BE2C (cell line): ENCODE measurements around the gene CHMP6. TPM values are rescaled to one million over a fixed set of nuclear protein-coding genes. Genes with fewer than 3 reads are reported as not detected.

ENCODE experiments used
- DNase-seq: peaks from one replicate; pipeline ENCODE4 v3.0.0-alpha.2; 2020
- H3K27me3 ChIP-seq: fragments of 250-450 bp; sonication (Bioruptor Pico); 2 replicates; pipeline ENCODE4 v1.5.1; 2020; ENCODE audit warnings: mild to moderate bottlenecking
- H3K36me3 ChIP-seq: fragments of 250-450 bp; sonication (Bioruptor Pico); 2 replicates; pipeline ENCODE4 v1.5.1; 2020; ENCODE audit warnings: mild to moderate bottlenecking
- H3K4me1 ChIP-seq: fragments of 250-450 bp; sonication (Bioruptor Pico); 2 replicates; pipeline ENCODE4 v1.5.1; 2020
- H3K4me3 ChIP-seq: 2 replicates; pipeline ENCODE4 v1.5.1; 2011; ENCODE audit warnings: low read depth, low read length
- H3K9me3 ChIP-seq: fragments of 250-450 bp; sonication (Bioruptor Pico); 2 replicates; pipeline ENCODE4 v1.5.1; 2020
- CTCF ChIP-seq: IDR thresholded peaks from 2 replicates; pipeline ENCODE4 v1.5.1; 2012; ENCODE audit warnings: mild to moderate bottlenecking, low read depth, low read length
- polyA plus RNA-seq: library from polyadenylated mRNA; unstranded; fragments of >200 nt; gene quantifications from one replicate; pipeline ENCODE4 v1.2.1, GENCODE V29; 2012; ENCODE audit warnings: low read depth, missing spikeins; ENCODE audit not compliant: insufficient read length, insufficient read depth

The CHMP6 gene
- 21.2 TPM for polyA plus RNA-seq

- peaks cover under 1% of the 10 kb centered on the region; the same call in 1 of the 2 replicates for H3K36me3 ChIP-seq
- DNase-seq: peak; percentile 79
- peaks cover 11% of the 10 kb centered on the region for H3K27me3 ChIP-seq
- no peaks in the 10 kb centered on the region for H3K4me1 ChIP-seq
- no peak for TF ChIP-seq CTCF
- H3K4me3 ChIP-seq: peak within 1 kb of the TSS; percentile 72
- no peaks in the 10 kb centered on the region for H3K9me3 ChIP-seq
Measured at GRCh38 chr17:80991645-80992076, at the start of gene CHMP6. TSS of gene CHMP6 (plus strand) at chr17:80991841. CDS start at chr17:80991919, 78 bp downstream.

- TF ChIP-seq CTCF: no peak
- Histone ChIP-seq H3K4me1 (no peaks in the 10 kb centered on the region), H3K9me3 (no peaks in the 10 kb centered on the region; the same call in 1 of the 2 replicates), H3K27me3 (no peaks in the 10 kb centered on the region), H3K4me3 (no peak overlapping the region), H3K36me3 (peaks cover 27% of the 10 kb centered on the region)
- peak; percentile 24 for DNase-seq
Measured at GRCh38 chr17:80942423-80943345, 49.0 kb upstream of the CHMP6 start.

DNA sequence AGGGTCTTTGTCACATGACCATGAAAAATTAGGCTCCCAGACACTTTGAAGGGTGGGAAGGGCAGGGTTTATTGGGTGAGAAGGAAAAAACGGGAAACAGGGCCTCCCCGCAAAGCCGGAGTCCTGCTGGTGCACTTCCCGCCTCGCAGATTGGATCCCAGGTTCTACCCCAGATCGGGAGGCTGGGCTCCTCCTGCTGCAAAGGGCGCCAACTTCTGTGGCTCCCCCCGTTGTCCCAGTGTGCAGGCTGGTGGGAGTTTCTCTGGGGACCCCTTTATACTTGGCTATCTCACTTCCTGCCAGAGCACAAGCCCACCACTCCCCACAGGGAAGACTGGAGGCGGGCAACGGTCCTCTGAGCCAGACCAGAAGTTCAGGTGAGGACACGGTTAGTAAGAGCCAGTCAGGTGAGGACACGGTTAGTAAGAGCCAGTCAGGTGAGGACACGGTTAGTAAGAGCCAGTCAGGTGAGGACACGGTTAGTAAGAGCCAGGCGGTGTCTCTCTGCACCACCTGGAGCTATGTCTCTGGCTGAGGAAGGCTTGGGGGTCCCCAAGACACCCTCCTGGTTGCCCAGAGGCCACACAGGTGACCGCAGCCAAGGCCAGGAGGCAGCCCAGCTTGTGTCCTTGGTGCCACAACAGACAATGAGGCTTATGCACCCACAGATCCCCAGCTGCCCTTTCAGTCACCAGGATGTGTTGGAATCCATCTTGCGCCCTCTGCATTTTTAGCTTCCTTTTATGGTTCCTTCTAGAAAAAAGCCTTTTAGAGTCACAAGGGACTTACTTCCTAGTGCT lies 48.1 kb upstream of the CHMP6 start:
- no peak overlapping the region for H3K4me3 ChIP-seq
- TF ChIP-seq CTCF: no peak
- no peaks in the 10 kb centered on the region; the same call in 1 of the 2 replicates for H3K9me3 ChIP-seq
- H3K4me1 ChIP-seq: no peaks in the 10 kb centered on the region
- H3K36me3 ChIP-seq: peaks cover 31% of the 10 kb centered on the region
- peak; percentile 2 for DNase-seq
- no peaks in the 10 kb centered on the region for H3K27me3 ChIP-seq

DNA sequence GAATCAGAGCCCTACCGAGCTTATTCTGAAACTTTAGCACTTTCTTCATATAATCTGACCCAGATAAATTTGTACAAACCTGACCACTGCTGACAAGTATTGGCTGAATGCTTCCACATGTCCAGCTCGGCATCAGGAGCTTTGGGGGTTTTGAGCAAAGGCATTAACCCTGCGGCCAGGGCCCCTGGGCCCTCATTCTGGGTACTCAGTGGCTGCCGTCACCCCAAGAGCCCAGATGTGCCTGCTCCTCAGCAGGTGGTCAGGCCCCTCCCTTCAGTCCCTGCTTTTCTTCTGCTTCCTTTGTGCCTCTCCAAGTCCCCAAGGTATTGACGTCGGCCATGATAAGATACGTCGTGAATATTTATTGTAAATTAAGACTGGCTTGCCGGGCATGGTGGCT lies 47.3 kb upstream of the CHMP6 start:
- Histone ChIP-seq H3K4me1 (no peaks in the 10 kb centered on the region), H3K27me3 (no peaks in the 10 kb centered on the region), H3K36me3 (peaks cover 33% of the 10 kb centered on the region), H3K4me3 (no peak overlapping the region), H3K9me3 (no peaks in the 10 kb centered on the region; the same call in 1 of the 2 replicates)
- DNase-seq: no peak
- no peak for TF ChIP-seq CTCF

GRCh38 chr17:80945736-80946135 lies 45.9 kb upstream of the CHMP6 start:
- DNase-seq: peak; percentile 3
- Histone ChIP-seq H3K4me3 (no peak overlapping the region), H3K9me3 (no peaks in the 10 kb centered on the region; the same call in 1 of the 2 replicates), H3K4me1 (no peaks in the 10 kb centered on the region), H3K27me3 (no peaks in the 10 kb centered on the region), H3K36me3 (peaks cover 37% of the 10 kb centered on the region)
- TF ChIP-seq CTCF: no peak
